ENCODE results near the gene LBHD2. TPM values are rescaled to one million over a fixed set of nuclear protein-coding genes. Genes with fewer than 3 reads are reported as not detected.

Gene LBHD2
- total and polyA plus RNA-seq, 11 donors = 0.19 TPM; not detected in 10

GRCh38 chr14:103091041-103091882 is 7.3 kb downstream of the LBHD2 start:
- intact Hi-C loops (cut with DNase I) = loop anchor here in 3 of 10 donors (5.0 to 10.0 kb wide), 2 partner anchors 91 to 396 kb away; no protein-coding TSS in a partner anchor
- peaks cover 0 to 25% (median 0%) of the 10 kb centered on the region in 9 donors for H3K27me3 ChIP-seq
- peak; percentile 7 to 80 (median 64) for ATAC-seq
- no peaks in the 10 kb centered on the region for H3K9me3 ChIP-seq
- peak in 4 of 5 donors; percentile 48 to 76 (median 67) for DNase-seq
- H3K4me1 ChIP-seq = peaks cover 0 to 32% (median 6%) of the 10 kb centered on the region in 12 donors
- H3K4me3 ChIP-seq = peak overlapping the region; percentile 23 to 62 (median 52)
- TF ChIP-seq POLR2A (IDR thresholded peaks at IDR 0.05) = no peak
- peak; percentile 28 to 65 (median 52) for TF ChIP-seq CTCF (IDR thresholded peaks at IDR 0.05)
- 5 to 19% (median 8%) methylated on average over 29 to 69 of the region's 69 CpGs for WGBS, 4 donors
- peak overlapping the region in 3 of 12 donors; percentile 2 to 30 (median 14) for H3K27ac ChIP-seq
- no peaks in the 10 kb centered on the region for H3K36me3 ChIP-seq

- DNase-seq (peak in 1 of 5 donors; percentile 14), ATAC-seq (no peak)
- intact Hi-C loops (cut with DNase I) = loop anchor here in 3 of 10 donors (5.0 to 10.0 kb wide), 2 partner anchors 90 to 397 kb away; no protein-coding TSS in a partner anchor
- 53 to 73% (median 59%) methylated on average over 4 to 9 of the region's 9 CpGs for WGBS, 4 donors
- TF ChIP-seq POLR2A (IDR thresholded peaks at IDR 0.05) (no peak), CTCF (IDR thresholded peaks at IDR 0.05) (peak in 2 of 12 donors; percentile 0 to 4)
- Histone ChIP-seq H3K27ac (peak overlapping the region in 3 of 12 donors; percentile 2 to 30 (median 14)), H3K36me3 (no peaks in the 10 kb centered on the region), H3K9me3 (no peaks in the 10 kb centered on the region), H3K27me3 (peaks cover 0 to 19% (median 0%) of the 10 kb centered on the region in 9 donors), H3K4me3 (peak overlapping the region; percentile 23 to 62 (median 52)), H3K4me1 (peaks cover 0 to 32% (median 6%) of the 10 kb centered on the region in 12 donors)
Observed at GRCh38 chr14:103091883-103092222, 7.8 kb downstream of the LBHD2 start.

GRCh38 chr14:103093856-103094405 is 9.9 kb downstream of the LBHD2 start:
- no peak for ATAC-seq

More at GRCh38 chr14:103093856-103094405, 9.9 kb downstream of the LBHD2 start:
- Histone ChIP-seq H3K9me3 (no peaks in the 10 kb centered on the region), H3K27ac (peak overlapping the region in 9 of 12 donors; percentile 42 to 74 (median 61)), H3K27me3 (peaks cover 0 to 19% (median 0%) of the 10 kb centered on the region in 9 donors), H3K36me3 (no peaks in the 10 kb centered on the region), H3K4me3 (peak overlapping the region in 8 of 12 donors; percentile 12 to 44 (median 28)), H3K4me1 (peaks cover 0 to 32% (median 6%) of the 10 kb centered on the region in 12 donors)
- 72 to 86% (median 79%) methylated on average over 11 to 13 of the region's 13 CpGs for WGBS, 4 donors
- no peak for TF ChIP-seq POLR2A (IDR thresholded peaks at IDR 0.05)
- TF ChIP-seq CTCF (IDR thresholded peaks at IDR 0.05) = no peak
- intact Hi-C loops (cut with DNase I) = loop anchor here in 3 of 10 donors (5.0 to 10.0 kb wide), 2 partner anchors 88 to 399 kb away; no protein-coding TSS in a partner anchor
- peak in 1 of 5 donors; percentile 25 for DNase-seq
